Measurements from ENCODE around the gene ATG16L2. TPM values are rescaled to one million over a fixed set of nuclear protein-coding genes. Genes with fewer than 3 reads are reported as not detected.
A peak's percentile ranks its signal among the peaks of the same experiment; 100 is the strongest.

Gene ATG16L2
- total and polyA plus RNA-seq, 9 of the 15 experiments (the other 6 are each of a cell fraction or from before 2014, with no cell fraction given): 0.18 to 11.2 (median 6.2) TPM

- TF ChIP-seq NFRKB (IDR thresholded peaks at IDR 0.05; ENCODE audit: low read depth) (no peak), KDM1A (IDR thresholded peaks at IDR 0.05) (peak; percentile 91 to 95), CBFA2T3 (IDR thresholded peaks at IDR 0.05) (peak; percentile 87), ZNF224 (CRISPR knock-in tag; IDR thresholded peaks at IDR 0.05) (no peak), CEBPZ (IDR thresholded peaks at IDR 0.05; ENCODE audit: borderline replicate concordance, low read depth, low read length) (no peak), CREM (IDR thresholded peaks at IDR 0.05; ENCODE audit: low read depth) (peak; percentile 5; the same call in 1 of the 2 replicates), ZSCAN29 (IDR thresholded peaks at IDR 0.05) (no peak), RCOR1 (IDR thresholded peaks at IDR 0.05; ENCODE audit: borderline replicate concordance in 1 of 2, low read depth in 2 of 2, low read length in 2 of 2) (peak; percentile 92), ZNF197 (CRISPR knock-in tag; IDR thresholded peaks at IDR 0.05; ENCODE audit: low read depth) (0 out of 2 replicates have a peak, but pooled peaks have one; percentile 37), RUNX1 (IDR thresholded peaks at IDR 0.05; ENCODE audit: low read depth) (peak; percentile 89; the same call in 1 of the 2 replicates), TSC22D4 (tag; IDR thresholded peaks at IDR 0.05) (no peak), POLR2H (tag; IDR thresholded peaks at IDR 0.05; ENCODE audit: low read depth) (no peak), SP1 (CRISPR knock-in tag; IDR thresholded peaks at IDR 0.05) (no peak)
Measured at GRCh38 chr11:72815110-72815618, 953 bp downstream of the ATG16L2 start (continued).

Measured in K562 (cell line).